ENCODE data around the gene RPTOR.
A peak's percentile ranks its signal among the peaks of the same experiment; 100 is the strongest.

The RPTOR gene

GRCh38 chr17:80664217-80664790 lies 119.7 kb downstream of the RPTOR start:
- peak in 1 of 2 donors; percentile 19 for DNase-seq (ENCODE audit: low read depth in 2 of 2)

GRCh38 chr17:80665792-80666191 lies 121.2 kb downstream of the RPTOR start:
- DNase-seq (ENCODE audit: low read depth in 2 of 2): no peak

GRCh38 chr17:80666867-80667266 lies 122.2 kb downstream of the RPTOR start:
- no peak for DNase-seq (ENCODE audit: low read depth in 2 of 2)

- no peak for DNase-seq (ENCODE audit: low read depth in 2 of 2)
Measured at GRCh38 chr17:80667462-80668277, 123.0 kb downstream of the RPTOR start.

GRCh38 chr17:80668375-80669148 lies 123.9 kb downstream of the RPTOR start:
- DNase-seq (ENCODE audit: low read depth in 2 of 2): no peak

GRCh38 chr17:80671039-80671824 lies 126.6 kb downstream of the RPTOR start:
- DNase-seq (ENCODE audit: low read depth in 2 of 2): no peak

GRCh38 chr17:80671825-80672110 lies 127.1 kb downstream of the RPTOR start:
- DNase-seq (ENCODE audit: low read depth in 2 of 2): no peak

GRCh38 chr17:80673152-80673920 lies 128.7 kb downstream of the RPTOR start:
- no peak for DNase-seq (ENCODE audit: low read depth in 2 of 2)

GRCh38 chr17:80675438-80676095 lies 130.9 kb downstream of the RPTOR start:
- DNase-seq (ENCODE audit: low read depth in 2 of 2): no peak

GRCh38 chr17:80676096-80676466 lies 131.4 kb downstream of the RPTOR start:
- no peak for DNase-seq (ENCODE audit: low read depth in 2 of 2)

GRCh38 chr17:80676564-80676963 lies 131.9 kb downstream of the RPTOR start:
- DNase-seq (ENCODE audit: low read depth in 2 of 2): no peak

GRCh38 chr17:80677214-80677756 lies 132.6 kb downstream of the RPTOR start:
- no peak for DNase-seq (ENCODE audit: low read depth in 2 of 2)

GRCh38 chr17:80679816-80680215 lies 135.2 kb downstream of the RPTOR start:
- no peak for DNase-seq (ENCODE audit: low read depth in 2 of 2)

- no peak for DNase-seq (ENCODE audit: low read depth in 2 of 2)
Measured at GRCh38 chr17:80681215-80681614, 136.6 kb downstream of the RPTOR start.

- DNase-seq (ENCODE audit: low read depth in 2 of 2): no peak
Measured at GRCh38 chr17:80682372-80682771, 137.7 kb downstream of the RPTOR start.

- no peak for DNase-seq (ENCODE audit: low read depth in 2 of 2)
Measured at GRCh38 chr17:80683625-80684104, 139.0 kb downstream of the RPTOR start.

GRCh38 chr17:80687839-80688238 lies 143.2 kb downstream of the RPTOR start:
- no peak for DNase-seq (ENCODE audit: low read depth in 2 of 2)

- DNase-seq (ENCODE audit: low read depth in 2 of 2): no peak
Measured at GRCh38 chr17:80689129-80689619, 144.5 kb downstream of the RPTOR start.

GRCh38 chr17:80691784-80692183 lies 147.1 kb downstream of the RPTOR start:
- no peak for DNase-seq (ENCODE audit: low read depth in 2 of 2)

- DNase-seq (ENCODE audit: low read depth in 2 of 2): no peak
Measured at GRCh38 chr17:80692931-80693467, 148.4 kb downstream of the RPTOR start.

Measured in stimulated activated CD4-positive, alpha-beta T cell treated with anti-CD3 and anti-CD28 coated beads, Interleukin-15, amount 100 ng/mL, for 48 hours (primary cell).